GM23338 (cell line): ENCODE measurements around the gene ZBTB42. TPM values are rescaled to one million over a fixed set of nuclear protein-coding genes. Genes with fewer than 3 reads are reported as not detected.

Source experiments
- ATAC-seq: fragments of 200-7000 bp; cut with Tn5 transposase; 3 replicates; pipeline ENCODE4 v1.9.1; 2020
- DNase-seq: peaks from one replicate; pipeline ENCODE4 v3.0.0-alpha.2; 2015; ENCODE audit warnings: low spot score
- H2AFZ ChIP-seq: fragments of 200-600 bp; sonication (generic); 2 replicates; pipeline ENCODE4 v1.8.0; 2016; ENCODE audit warnings: antibody characterized with exemption, mild to moderate bottlenecking, moderate library complexity
- H3F3A ChIP-seq: fragments of 200-600 bp; sonication (generic); replicated peaks from 2 replicates; pipeline ENCODE4 v1.8.0; 2017; ENCODE audit warnings: antibody characterized with exemption, mixed run types, low read depth
- H3K27ac ChIP-seq: fragments of 200-600 bp; sonication (generic); 2 replicates; pipeline ENCODE4 v1.6.1; 2016; ENCODE audit warnings: low read depth
- H3K27me3 ChIP-seq: fragments of 200-600 bp; sonication (generic); 2 replicates; pipeline ENCODE4 v1.8.0; 2016; ENCODE audit warnings: mild to moderate bottlenecking, mixed run types, moderate library complexity; ENCODE audit not compliant: insufficient read depth
- H3K36me3 ChIP-seq: fragments of 200-600 bp; sonication (generic); 2 replicates; pipeline ENCODE4 v1.8.0; 2016; ENCODE audit warnings: mild to moderate bottlenecking; ENCODE audit not compliant: insufficient read depth
- H3K4me1 ChIP-seq: fragments of 200-600 bp; sonication (generic); 2 replicates; pipeline ENCODE4 v1.8.0; 2016; ENCODE audit warnings: mild to moderate bottlenecking, moderate library complexity; ENCODE audit not compliant: insufficient read depth
- H3K4me2 ChIP-seq: fragments of 200-600 bp; sonication (generic); 2 replicates; pipeline ENCODE4 v1.7.1; 2017; ENCODE audit warnings: mixed run types
- H3K4me3 ChIP-seq: fragments of 200-600 bp; sonication (generic); 2 replicates; pipeline ENCODE4 v1.6.1; 2016; ENCODE audit warnings: mixed run types
- H3K79me2 ChIP-seq: fragments of 200-600 bp; sonication (generic); replicated peaks from 2 replicates; pipeline ENCODE4 v1.8.0; 2017; ENCODE audit warnings: mild to moderate bottlenecking; ENCODE audit not compliant: insufficient read depth
- H3K9me2 ChIP-seq: fragments of 200-600 bp; sonication (generic); 2 replicates; pipeline ENCODE4 v1.8.0; 2017; ENCODE audit not compliant: insufficient read depth
- H4K20me1 ChIP-seq: fragments of 200-600 bp; sonication (generic); replicated peaks from 2 replicates; pipeline ENCODE4 v1.8.0; 2017; ENCODE audit warnings: mild to moderate bottlenecking; ENCODE audit not compliant: insufficient read depth
- H3K27ac Mint-ChIP-seq: 2 replicates; pipeline ENCODE4 v1.8.0; 2020; ENCODE audit warnings: inconsistent platforms, mild to moderate bottlenecking, moderate library complexity, mixed read lengths
- H3K27me3 Mint-ChIP-seq: 3 replicates; pipeline ENCODE4 v1.8.0; 2022; ENCODE audit warnings: low read depth, mild to moderate bottlenecking, moderate library complexity, mixed read lengths, inconsistent platforms; ENCODE audit not compliant: insufficient read depth, poor library complexity
- H3K36me3 Mint-ChIP-seq: 3 replicates; pipeline ENCODE4 v1.8.0; 2021; ENCODE audit warnings: low read depth, mild to moderate bottlenecking, inconsistent platforms, moderate library complexity, mixed read lengths
- H3K4me1 Mint-ChIP-seq: 3 replicates; pipeline ENCODE4 v1.8.0; 2020; ENCODE audit warnings: mild to moderate bottlenecking, inconsistent platforms, mixed read lengths
- H3K4me3 Mint-ChIP-seq: 3 replicates; pipeline ENCODE4 v1.8.0; 2021; ENCODE audit warnings: moderate library complexity, mild to moderate bottlenecking, inconsistent platforms, mixed read lengths
- H3K9me3 Mint-ChIP-seq: 3 replicates; pipeline ENCODE4 v1.8.0; 2020; ENCODE audit warnings: moderate library complexity, mild to moderate bottlenecking, inconsistent platforms, mixed read lengths
- CREB1 ChIP-seq: fragments of 250-450 bp; sonication (Bioruptor Pico); IDR thresholded peaks from 2 replicates; pipeline ENCODE4 v1.5.0; 2020; ENCODE audit warnings: low read depth, mild to moderate bottlenecking, moderate library complexity
- EZH2 ChIP-seq: fragments of 200-600 bp; sonication (generic); IDR thresholded peaks from one replicate; pipeline ENCODE4 v1.8.0; 2017; ENCODE audit warnings: antibody characterized with exemption, mild to moderate bottlenecking, low read depth; ENCODE audit not compliant: unreplicated experiment
- EZH2phosphoT487 ChIP-seq: fragments of 200-600 bp; sonication (generic); IDR thresholded peaks from one replicate; pipeline ENCODE4 v1.8.1; 2018; ENCODE audit warnings: antibody characterized with exemption; ENCODE audit not compliant: unreplicated experiment
- JUNB ChIP-seq: IDR thresholded peaks from one replicate; pipeline ENCODE4 v1.6.1; 2016; ENCODE audit warnings: antibody characterized with exemption; ENCODE audit not compliant: unreplicated experiment
- NANOG ChIP-seq: IDR thresholded peaks from 2 replicates; pipeline ENCODE4 v1.6.1; 2016; ENCODE audit warnings: antibody characterized with exemption, borderline replicate concordance
- POLR2AphosphoS5 ChIP-seq: IDR thresholded peaks from 2 replicates; pipeline ENCODE4 v1.6.1; 2016; ENCODE audit warnings: antibody characterized with exemption, low read depth
- STAT1 ChIP-seq: IDR thresholded peaks from one replicate; pipeline ENCODE4 v1.6.1; 2016; ENCODE audit warnings: antibody characterized with exemption; ENCODE audit not compliant: unreplicated experiment
- ZNF114 ChIP-seq: fragments of 250-450 bp; sonication (Bioruptor Pico); IDR thresholded peaks from 2 replicates; pipeline ENCODE4 v1.5.0; 2020; ENCODE audit warnings: mild to moderate bottlenecking, moderate library complexity
- ZNF331 ChIP-seq: fragments of 250-450 bp; sonication (Bioruptor Pico); IDR thresholded peaks from 2 replicates; pipeline ENCODE4 v1.5.0; 2020; ENCODE audit warnings: low read depth, mild to moderate bottlenecking, moderate library complexity
- polyA plus RNA-seq: library from polyadenylated mRNA; unstranded; fragments of >200 nt; fragmentation: Nextera tagmentation; extraction: Ambion mirVana; gene quantifications from 2 replicates; pipeline ENCODE4 v1.2.1, GENCODE V29; 2016
- total RNA-seq: library from RNA; depleted of rRNA; stranded (reverse); fragments of >200 nt; shearing (Covaris generic); gene quantifications from 2 replicates; pipeline ENCODE4 v1.2.3, GENCODE V29; 2014
- TF ChIP-seq, protein P1 (sequence below), 2 experiments: fragments of 200-600 bp in 1 of 2; sonication (generic) in 1 of 2; conservative IDR thresholded peaks; 2 replicates each; pipeline versions ENCODE4 v1.5.1 to v1.6.1; 2016 to 2017; ENCODE audit warnings: antibody characterized with exemption in 2 of 2, low read depth in 2 of 2, mild to moderate bottlenecking in 2 of 2, moderate library complexity in 1 of 2
- TF ChIP-seq, protein P2 (sequence below): IDR thresholded peaks from one replicate; pipeline ENCODE4 v1.6.1; 2018; ENCODE audit warnings: antibody characterized with exemption; ENCODE audit not compliant: unreplicated experiment
- TF ChIP-seq, protein P3 (sequence below): IDR thresholded peaks from 2 replicates; pipeline ENCODE4 v1.6.1; 2016; ENCODE audit warnings: antibody characterized with exemption

ZBTB42 gene
- total and polyA plus RNA-seq, 2 experiments from 2014 or later: 0.70 to 4.4 TPM

GRCh38 chr14:104802394-104803184, 1.7 kb downstream of the ZBTB42 start (continued):
- TF ChIP-seq, protein P1, sequence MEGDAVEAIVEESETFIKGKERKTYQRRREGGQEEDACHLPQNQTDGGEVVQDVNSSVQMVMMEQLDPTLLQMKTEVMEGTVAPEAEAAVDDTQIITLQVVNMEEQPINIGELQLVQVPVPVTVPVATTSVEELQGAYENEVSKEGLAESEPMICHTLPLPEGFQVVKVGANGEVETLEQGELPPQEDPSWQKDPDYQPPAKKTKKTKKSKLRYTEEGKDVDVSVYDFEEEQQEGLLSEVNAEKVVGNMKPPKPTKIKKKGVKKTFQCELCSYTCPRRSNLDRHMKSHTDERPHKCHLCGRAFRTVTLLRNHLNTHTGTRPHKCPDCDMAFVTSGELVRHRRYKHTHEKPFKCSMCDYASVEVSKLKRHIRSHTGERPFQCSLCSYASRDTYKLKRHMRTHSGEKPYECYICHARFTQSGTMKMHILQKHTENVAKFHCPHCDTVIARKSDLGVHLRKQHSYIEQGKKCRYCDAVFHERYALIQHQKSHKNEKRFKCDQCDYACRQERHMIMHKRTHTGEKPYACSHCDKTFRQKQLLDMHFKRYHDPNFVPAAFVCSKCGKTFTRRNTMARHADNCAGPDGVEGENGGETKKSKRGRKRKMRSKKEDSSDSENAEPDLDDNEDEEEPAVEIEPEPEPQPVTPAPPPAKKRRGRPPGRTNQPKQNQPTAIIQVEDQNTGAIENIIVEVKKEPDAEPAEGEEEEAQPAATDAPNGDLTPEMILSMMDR (conservative IDR thresholded peaks at IDR 0.05; ENCODE audit: low read depth in 2 of 2): no peak
- TF ChIP-seq EZH2 (no peak), POLR2AphosphoS5 (no peak), STAT1 (no peak), NANOG (no peak), ZNF114 (no peak), JUNB (no peak)
- TF ChIP-seq, protein P2, sequence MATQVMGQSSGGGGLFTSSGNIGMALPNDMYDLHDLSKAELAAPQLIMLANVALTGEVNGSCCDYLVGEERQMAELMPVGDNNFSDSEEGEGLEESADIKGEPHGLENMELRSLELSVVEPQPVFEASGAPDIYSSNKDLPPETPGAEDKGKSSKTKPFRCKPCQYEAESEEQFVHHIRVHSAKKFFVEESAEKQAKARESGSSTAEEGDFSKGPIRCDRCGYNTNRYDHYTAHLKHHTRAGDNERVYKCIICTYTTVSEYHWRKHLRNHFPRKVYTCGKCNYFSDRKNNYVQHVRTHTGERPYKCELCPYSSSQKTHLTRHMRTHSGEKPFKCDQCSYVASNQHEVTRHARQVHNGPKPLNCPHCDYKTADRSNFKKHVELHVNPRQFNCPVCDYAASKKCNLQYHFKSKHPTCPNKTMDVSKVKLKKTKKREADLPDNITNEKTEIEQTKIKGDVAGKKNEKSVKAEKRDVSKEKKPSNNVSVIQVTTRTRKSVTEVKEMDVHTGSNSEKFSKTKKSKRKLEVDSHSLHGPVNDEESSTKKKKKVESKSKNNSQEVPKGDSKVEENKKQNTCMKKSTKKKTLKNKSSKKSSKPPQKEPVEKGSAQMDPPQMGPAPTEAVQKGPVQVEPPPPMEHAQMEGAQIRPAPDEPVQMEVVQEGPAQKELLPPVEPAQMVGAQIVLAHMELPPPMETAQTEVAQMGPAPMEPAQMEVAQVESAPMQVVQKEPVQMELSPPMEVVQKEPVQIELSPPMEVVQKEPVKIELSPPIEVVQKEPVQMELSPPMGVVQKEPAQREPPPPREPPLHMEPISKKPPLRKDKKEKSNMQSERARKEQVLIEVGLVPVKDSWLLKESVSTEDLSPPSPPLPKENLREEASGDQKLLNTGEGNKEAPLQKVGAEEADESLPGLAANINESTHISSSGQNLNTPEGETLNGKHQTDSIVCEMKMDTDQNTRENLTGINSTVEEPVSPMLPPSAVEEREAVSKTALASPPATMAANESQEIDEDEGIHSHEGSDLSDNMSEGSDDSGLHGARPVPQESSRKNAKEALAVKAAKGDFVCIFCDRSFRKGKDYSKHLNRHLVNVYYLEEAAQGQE: no peak
- TF ChIP-seq, protein P3, sequence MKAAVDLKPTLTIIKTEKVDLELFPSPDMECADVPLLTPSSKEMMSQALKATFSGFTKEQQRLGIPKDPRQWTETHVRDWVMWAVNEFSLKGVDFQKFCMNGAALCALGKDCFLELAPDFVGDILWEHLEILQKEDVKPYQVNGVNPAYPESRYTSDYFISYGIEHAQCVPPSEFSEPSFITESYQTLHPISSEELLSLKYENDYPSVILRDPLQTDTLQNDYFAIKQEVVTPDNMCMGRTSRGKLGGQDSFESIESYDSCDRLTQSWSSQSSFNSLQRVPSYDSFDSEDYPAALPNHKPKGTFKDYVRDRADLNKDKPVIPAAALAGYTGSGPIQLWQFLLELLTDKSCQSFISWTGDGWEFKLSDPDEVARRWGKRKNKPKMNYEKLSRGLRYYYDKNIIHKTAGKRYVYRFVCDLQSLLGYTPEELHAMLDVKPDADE: no peak

GRCh38 chr14:104803280-104803911, 2.5 kb downstream of the ZBTB42 start:
- Mint-ChIP-seq H3K4me1 (peaks cover 20% of the 10 kb centered on the region), H3K4me3 (no peak overlapping the region), H3K27me3 (peaks cover 51% of the 10 kb centered on the region), H3K36me3 (no peaks in the 10 kb centered on the region), H3K27ac (no peak overlapping the region), H3K9me3 (peaks cover 11% of the 10 kb centered on the region)
- ATAC-seq: no peak
- Histone ChIP-seq H3K4me3 (no peak overlapping the region), H3K4me1 (peaks cover 11% of the 10 kb centered on the region; the same call in 1 of the 2 replicates), H3K4me2 (no peak overlapping the region), H4K20me1 (no peaks in the 10 kb centered on the region), H3K27ac (no peak overlapping the region), H3K79me2 (no peaks in the 10 kb centered on the region), H3F3A (peaks cover 12% of the 10 kb centered on the region; the same call in 1 of the 2 replicates), H3K36me3 (no peaks in the 10 kb centered on the region), H2AFZ (no peak overlapping the region), H3K27me3 (peaks cover 37% of the 10 kb centered on the region), H3K9me2 (0 out of 2 replicates have a peak, but pooled peaks cover 3% of the 10 kb centered on the region)
- no peak for DNase-seq
- TF ChIP-seq, protein P2: no peak
- TF ChIP-seq POLR2AphosphoS5 (no peak), STAT1 (no peak), ZNF331 (CRISPR knock-in tag) (no peak), CREB1 (CRISPR knock-in tag) (no peak), EZH2phosphoT487 (no peak), JUNB (no peak)
- TF ChIP-seq, protein P1 (conservative IDR thresholded peaks at IDR 0.05; ENCODE audit: low read depth in 2 of 2): no peak
